NCI-H526 treated with DMSO at 0.1 percent for 48 hours (cell line): ENCODE results near the gene LCN1.
"Not testable (repeated sequence)": the region's sequence is repeated elsewhere in the genome, so short reads cannot be mapped to it uniquely, and the experiment has no call there.

Experiments used
- DNase-seq: peaks from one replicate; lab custom pipeline; 2025; lab: John Stamatoyannopoulos, UW

The LCN1 gene

GRCh38 chr9:135523521-135524129, 2.4 kb downstream of the LCN1 start:
- no peak for DNase-seq

- DNase-seq, result no peak
Measured at GRCh38 chr9:135524130-135524861, 3.1 kb downstream of the LCN1 start.

DNA sequence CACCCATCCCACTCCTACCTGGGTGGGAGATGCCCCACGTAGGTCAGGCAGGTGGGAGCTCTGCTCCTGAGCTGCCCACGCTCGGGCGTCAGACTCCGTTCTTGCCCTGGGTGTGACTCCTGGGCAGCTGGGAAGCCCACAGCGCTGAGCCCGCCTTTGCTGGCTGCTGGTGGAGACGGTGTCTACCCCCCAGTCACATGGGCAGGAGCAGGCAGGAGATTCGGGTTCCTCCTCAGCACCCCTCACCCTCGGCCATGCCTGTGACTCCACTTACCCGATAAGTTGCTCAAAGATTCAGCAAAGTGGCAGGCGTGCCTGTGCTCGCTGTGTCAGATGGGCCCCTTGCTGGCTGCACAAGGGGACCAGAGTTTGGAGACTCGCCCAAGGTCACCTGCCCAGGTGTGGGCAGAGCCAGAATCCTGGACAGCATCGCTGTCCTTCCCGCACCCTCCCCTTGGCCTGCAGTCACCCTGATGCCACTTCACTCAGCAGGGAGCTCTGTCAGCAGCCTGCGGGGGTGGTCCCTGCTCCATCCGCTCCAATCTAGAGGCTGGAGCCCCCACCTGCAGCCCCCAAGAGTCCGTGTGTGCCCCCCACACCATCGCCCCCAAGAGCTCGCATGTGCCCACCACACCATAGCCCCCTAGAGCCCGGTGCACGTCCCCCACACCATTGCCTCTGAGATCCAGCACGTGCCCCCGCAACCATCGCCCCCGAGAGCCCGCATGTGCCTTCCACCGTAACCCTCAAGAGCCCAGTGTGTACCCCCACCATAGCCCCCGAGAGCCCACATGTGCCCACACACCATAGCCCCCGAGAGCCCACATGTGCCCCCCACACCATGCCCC, 4.2 kb downstream of the LCN1 start:
- no peak for DNase-seq

GRCh38 chr9:135526089-135526729, 5.0 kb downstream of the LCN1 start:
- no peak for DNase-seq

DNA sequence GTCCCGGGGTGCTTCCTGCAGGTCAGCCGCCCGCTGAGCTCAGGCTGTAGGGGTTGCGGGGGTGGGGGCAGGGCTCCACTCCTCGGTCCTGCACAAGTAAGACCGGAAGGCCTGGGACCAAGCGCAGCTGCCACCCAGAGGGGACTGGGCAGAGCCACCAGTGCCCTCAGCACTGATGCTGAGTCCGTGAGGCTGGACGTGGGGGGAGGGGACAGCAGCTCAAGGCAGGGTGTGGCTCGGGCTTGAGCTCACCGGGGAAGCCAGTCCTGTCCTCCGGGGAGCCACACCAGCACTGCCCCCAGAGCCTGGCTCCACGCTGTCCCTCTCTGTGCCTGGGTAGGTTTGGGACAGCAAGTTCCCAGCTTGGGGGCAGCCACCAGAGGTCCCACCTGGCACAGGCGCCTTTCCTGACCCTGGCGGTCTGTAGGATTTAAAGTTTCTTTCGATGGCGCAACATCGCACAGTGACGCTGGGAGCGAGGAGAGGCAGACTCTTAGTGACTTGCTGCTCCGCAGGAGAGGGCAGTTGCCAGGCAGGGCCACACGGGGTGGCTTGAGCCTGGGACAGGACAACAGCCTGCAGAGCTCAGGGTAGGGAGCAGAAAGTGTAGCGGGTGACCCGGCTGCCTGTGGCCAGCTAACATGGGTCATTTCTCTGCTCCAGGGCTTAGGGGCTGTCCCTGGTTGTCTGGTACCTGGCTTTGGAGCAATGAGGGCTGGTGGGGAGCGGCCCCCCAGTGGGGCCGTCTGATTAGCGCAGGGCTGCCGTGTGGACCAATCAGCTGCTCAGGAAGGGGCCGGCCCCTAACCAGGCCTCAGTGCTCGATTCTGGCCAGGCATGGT, 5.7 kb downstream of the LCN1 start:
- no peak for DNase-seq

DNA sequence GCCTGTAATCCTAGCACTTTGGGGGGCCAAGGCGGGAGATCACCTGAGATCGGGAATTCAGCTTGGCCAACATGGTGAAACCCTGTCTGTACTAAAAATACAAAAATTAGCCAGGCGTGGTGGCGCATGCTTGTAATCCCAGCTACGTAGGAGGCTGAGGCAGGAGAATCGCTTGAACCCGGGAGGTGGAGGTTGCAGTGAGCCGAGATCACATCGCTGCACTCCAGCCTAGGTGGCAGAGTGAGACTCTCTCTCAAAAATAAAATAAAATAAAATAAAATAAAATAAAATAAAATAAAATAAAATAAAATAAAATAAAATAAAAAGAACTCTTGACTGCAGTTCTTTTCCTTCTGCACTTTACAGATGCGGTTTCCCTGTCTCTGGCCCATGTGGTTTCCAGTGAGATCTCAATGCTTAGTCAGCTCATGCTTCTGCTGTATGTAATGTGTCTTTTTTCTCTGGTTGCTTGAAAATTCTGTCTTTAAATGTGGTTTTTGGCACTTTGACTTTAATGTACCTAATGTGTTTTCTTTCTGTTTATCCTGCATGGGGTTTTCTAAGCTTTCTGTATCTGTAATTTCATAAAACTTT, 7.7 kb downstream of the LCN1 start:
- not testable (repeated sequence) for DNase-seq

- DNase-seq, result no peak
Measured at GRCh38 chr9:135530146-135530545, 8.9 kb downstream of the LCN1 start.

- DNase-seq, result no peak
Measured at GRCh38 chr9:135531096-135531495, 9.9 kb downstream of the LCN1 start.

DNA sequence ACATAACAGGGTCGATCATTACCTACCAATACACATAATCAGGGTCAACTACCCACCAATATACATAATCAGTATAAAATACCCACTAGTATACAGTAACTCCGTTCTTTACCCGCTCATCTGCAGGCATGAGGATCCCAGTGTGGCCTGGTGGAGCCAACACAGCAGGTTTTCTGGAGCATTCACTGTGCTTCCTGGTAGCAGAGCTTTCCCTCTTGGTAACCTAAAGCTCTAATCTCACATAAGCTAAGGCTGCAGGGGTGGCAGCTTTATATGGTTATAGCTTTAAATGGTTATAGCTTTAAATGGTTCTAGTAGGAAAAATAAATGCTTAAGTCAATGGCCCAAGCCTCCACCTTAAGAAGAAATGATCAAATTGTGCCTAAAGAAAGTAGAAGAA, 11.9 kb downstream of the LCN1 start:
- no peak for DNase-seq

DNA sequence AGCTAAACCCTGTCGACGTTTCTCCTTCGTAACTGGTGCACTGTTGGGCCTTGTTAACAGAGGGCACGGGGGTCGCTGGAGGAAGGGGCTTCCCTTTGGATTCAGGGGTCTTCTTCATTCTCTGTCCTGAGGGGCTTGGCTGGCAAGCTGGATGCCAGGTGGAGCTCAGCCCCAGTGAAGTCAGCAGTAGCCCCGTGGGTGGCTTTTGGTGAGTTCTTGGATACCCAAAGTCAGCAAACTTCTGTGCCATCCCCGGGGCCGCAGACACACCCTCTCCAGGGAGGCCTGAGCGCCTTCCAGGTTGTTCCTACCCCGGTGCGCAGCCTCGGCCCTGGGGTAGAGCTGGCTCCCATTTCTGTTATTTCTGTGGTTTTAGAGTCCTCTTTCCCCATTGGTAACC, 12.4 kb downstream of the LCN1 start:
- no peak for DNase-seq

DNA sequence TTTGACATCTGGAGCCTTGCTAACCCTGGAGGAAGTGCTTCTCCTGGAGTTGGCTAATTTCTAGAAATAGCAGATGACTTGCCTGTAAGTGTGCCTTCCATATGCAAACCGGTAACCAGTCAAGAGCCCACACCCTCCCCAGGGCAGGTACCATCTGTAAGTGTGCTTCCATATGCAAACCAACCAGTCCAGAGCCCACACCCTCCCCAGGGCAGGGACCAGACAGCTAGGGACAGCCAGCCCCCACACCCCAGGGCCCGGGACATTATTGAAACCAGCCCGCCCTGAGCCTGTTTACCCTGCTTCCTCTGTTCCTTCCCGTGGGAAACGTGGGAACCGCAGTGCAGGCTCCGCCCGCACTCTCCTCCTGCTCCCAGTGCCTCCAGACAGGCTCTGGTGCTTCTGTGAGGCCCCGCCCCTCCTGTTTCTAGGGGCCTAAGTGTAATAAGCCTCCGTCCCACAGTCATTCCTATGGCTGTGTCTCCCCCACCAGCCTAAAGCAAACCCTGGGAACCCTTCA, 13.0 kb downstream of the LCN1 start:
- DNase-seq, result not testable (repeated sequence)

DNA sequence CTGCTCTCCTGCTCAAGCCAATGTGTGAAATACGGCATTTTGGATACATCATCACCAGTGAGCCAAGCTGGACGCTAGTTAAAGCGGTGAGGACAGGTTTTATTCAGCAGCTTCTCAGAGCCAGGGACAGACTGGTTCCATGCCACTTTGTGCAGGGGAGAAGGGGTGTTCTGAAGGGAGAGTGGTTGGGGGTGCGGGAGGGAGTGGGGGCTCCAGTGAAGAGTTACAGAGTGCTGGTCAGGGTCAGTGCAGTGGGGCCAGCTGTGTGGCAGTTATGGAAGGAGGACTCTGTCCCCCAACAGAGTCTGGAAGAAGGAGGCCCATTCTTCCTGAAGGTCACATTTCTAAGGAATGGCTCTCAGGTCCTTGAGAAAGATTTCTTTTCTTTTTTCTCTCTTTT, 13.6 kb downstream of the LCN1 start:
- not testable (repeated sequence) for DNase-seq

DNA sequence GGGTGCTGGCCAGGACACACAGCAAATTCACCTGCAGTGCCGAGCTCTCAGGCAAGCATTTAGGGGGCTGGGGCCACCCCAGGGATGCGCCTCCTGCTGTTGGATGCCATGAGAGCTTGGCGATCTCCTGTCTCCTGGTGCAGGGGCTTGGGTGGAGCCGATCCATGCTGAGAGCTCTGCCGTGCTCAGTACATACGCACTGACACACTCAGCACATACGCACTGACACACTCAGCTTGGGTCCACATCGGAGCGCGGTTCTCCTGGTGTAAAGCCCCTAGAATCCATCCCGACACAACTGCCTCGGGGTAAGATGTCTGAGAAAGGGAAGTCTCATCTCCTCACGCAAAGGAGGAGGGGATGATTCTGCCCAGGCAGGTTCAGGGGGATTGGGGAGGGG, 14.4 kb downstream of the LCN1 start:
- DNase-seq, result not testable (repeated sequence)

DNA sequence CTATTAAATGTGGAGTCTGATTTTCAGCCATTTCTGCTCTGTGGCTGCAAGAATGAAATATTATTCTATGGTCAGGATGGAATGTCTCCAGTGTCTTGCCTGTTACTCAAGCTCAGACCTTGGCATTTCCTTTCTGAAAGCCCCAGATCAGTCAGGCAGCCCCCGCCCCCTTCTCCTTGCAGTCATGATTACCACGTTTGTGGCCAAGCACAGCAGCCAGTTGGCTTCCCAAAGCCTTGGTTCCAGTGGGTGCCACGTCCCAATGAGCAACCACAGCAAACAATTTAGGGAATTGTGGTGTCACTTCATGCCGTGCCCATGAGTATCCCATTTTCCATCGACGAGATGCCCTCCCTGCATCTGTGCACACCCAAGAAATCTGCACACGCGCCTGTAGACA, 15.0 kb downstream of the LCN1 start:
- DNase-seq, result no peak

DNA sequence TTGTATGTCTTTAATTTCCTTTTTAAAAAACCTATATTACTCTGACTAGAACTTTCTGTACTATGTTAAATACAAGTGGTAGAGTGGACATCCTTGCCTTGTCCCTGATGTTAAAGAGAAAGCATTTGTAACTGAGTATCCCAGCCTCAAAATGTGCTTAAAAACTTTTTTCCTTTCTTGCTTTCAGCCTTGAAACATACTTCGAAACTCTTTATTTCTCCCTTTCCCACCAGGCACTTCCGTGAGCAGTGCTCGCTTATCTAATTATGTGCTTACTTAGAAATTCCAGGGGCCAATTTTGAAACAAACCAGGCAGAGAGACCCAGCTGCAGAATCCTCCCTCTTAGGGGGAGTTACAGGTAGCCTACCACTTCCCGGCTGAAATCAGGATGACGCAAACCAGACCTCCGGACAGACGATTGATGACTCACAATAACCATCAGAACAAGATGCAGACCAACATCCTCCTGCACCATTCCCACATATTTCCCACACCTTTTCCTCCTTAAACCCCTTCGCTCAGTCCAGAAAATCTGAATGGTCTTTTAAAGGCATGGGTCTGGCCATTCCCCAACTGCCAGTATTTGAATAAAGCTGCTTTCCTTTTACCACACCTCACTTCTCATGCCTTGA, 22.1 kb downstream of the LCN1 start:
- not testable (repeated sequence) for DNase-seq

GRCh38 chr9:135544981-135545635, 23.9 kb downstream of the LCN1 start:
- no peak for DNase-seq

- DNase-seq, result not testable (repeated sequence)
Measured at GRCh38 chr9:135545646-135546176, 24.5 kb downstream of the LCN1 start, which contains the start of gene OBP2A. TSS of gene OBP2A (plus strand) at chr9:135546126. CDS start at chr9:135546181, 55 bp downstream.

DNA sequence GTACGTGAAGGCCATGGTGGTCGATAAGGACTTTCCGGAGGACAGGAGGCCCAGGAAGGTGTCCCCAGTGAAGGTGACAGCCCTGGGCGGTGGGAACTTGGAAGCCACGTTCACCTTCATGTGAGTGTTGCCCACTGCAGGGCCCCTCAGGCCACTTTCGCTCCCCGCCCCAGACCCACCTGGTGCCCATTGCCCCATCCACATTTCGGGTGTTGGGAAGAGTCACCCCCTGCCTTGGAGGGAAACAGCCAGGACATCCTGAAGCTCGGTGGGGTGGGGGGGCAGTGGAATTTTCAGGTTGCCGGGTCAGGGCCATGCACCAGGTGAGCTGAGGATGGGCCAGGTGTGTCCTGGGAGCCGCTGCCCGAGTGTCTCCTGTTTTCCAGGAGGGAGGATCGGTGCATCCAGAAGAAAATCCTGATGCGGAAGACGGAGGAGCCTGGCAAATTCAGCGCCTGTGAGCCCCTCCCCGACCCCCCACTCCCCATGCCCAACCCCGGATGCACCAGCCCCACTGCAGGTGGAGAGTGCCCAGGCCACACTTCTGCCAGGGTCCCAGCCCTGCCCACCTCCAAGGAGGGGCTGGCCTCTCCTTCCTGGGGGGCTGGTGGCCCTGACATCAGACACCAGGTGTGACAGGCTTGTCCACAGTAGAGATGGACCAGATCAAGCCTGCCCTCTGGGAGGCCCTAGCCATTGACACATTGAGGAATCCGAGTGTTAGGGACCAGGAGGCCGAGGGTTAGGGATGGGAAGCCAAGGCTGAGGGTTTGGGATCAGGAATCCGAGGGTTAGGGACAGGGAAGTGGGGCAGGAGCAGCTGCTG, 25.8 kb downstream of the LCN1 start:
- not testable (repeated sequence) for DNase-seq
